ENCODE data around the gene MED10.

DNA sequence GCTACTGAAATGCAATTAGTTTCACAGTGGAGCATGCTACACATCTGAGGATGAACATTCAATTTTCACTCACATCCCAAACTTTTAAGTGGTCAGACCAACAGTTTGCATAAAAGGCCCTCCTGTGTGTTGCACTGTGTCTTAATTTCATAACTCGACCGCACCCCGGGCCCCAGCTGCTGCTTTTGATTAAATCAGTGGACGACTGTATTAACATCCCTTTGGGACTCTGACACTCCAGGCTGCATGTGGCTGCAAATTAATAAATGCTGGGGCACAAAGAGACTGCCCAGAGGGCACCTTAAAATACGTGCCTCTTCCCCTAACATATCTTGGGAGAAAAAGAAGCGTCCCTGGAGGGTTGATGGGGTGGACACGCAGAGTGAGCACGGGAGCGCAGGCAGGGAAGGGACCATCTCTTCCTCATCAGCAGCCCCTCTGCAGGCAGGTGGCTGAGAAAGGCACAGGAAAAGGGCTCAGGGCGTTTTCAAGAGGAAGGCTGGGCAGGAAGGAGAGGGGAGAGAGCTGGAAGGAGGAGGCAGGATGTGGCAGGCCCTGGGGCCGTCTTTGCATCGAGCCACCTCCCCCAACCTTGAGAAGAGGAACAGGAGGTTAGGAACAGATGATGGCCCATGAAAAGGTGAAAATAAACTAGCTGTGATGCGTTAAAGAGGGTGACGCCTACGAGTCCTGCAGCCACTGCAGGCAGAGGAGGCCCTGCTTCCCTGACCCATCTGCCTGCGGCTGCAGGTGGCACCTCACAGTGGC lies 18.6 kb downstream of the MED10 start:
- TF ChIP-seq, protein P1, sequence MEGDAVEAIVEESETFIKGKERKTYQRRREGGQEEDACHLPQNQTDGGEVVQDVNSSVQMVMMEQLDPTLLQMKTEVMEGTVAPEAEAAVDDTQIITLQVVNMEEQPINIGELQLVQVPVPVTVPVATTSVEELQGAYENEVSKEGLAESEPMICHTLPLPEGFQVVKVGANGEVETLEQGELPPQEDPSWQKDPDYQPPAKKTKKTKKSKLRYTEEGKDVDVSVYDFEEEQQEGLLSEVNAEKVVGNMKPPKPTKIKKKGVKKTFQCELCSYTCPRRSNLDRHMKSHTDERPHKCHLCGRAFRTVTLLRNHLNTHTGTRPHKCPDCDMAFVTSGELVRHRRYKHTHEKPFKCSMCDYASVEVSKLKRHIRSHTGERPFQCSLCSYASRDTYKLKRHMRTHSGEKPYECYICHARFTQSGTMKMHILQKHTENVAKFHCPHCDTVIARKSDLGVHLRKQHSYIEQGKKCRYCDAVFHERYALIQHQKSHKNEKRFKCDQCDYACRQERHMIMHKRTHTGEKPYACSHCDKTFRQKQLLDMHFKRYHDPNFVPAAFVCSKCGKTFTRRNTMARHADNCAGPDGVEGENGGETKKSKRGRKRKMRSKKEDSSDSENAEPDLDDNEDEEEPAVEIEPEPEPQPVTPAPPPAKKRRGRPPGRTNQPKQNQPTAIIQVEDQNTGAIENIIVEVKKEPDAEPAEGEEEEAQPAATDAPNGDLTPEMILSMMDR (IDR thresholded peaks at IDR 0.05), result no peak
- no peak for TF ChIP-seq EP300 (IDR thresholded peaks at IDR 0.05)
- TF ChIP-seq POLR2A (IDR thresholded peaks at IDR 0.05), result no peak
